ENCODE measurements around the gene NTSR1.

DNA sequence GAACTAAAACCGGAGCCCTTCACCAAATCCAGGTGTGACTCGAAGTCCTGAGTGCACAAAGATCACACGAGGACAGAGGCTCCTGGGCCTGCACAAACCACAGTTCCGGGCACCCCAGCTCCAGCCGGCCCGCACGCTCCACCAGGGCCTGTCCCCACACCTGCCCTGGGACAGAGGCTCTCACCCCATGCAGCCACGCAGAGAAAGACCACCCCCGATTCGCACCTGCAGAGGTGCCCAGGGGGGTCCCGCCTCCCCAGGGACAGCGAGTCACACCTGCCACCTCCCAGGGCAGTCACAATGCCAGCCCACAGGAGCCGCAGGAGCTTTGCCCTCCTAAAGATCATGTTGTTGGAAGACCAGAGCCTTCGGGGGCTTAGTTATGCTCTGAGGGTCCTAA lies 62.3 kb downstream of the NTSR1 start:
- TF ChIP-seq CTCF (IDR thresholded peaks at IDR 0.05; ENCODE audit: insufficient read depth, low read length) (no peak), GABPA (IDR thresholded peaks at IDR 0.05; ENCODE audit: low read depth) (no peak), POLR2AphosphoS5 (IDR thresholded peaks at IDR 0.05; ENCODE audit: low read depth) (no peak), SPI1 (IDR thresholded peaks at IDR 0.05; ENCODE audit: borderline replicate concordance, low read depth) (no peak)
- TF ChIP-seq, protein P1, sequence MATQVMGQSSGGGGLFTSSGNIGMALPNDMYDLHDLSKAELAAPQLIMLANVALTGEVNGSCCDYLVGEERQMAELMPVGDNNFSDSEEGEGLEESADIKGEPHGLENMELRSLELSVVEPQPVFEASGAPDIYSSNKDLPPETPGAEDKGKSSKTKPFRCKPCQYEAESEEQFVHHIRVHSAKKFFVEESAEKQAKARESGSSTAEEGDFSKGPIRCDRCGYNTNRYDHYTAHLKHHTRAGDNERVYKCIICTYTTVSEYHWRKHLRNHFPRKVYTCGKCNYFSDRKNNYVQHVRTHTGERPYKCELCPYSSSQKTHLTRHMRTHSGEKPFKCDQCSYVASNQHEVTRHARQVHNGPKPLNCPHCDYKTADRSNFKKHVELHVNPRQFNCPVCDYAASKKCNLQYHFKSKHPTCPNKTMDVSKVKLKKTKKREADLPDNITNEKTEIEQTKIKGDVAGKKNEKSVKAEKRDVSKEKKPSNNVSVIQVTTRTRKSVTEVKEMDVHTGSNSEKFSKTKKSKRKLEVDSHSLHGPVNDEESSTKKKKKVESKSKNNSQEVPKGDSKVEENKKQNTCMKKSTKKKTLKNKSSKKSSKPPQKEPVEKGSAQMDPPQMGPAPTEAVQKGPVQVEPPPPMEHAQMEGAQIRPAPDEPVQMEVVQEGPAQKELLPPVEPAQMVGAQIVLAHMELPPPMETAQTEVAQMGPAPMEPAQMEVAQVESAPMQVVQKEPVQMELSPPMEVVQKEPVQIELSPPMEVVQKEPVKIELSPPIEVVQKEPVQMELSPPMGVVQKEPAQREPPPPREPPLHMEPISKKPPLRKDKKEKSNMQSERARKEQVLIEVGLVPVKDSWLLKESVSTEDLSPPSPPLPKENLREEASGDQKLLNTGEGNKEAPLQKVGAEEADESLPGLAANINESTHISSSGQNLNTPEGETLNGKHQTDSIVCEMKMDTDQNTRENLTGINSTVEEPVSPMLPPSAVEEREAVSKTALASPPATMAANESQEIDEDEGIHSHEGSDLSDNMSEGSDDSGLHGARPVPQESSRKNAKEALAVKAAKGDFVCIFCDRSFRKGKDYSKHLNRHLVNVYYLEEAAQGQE (IDR thresholded peaks at IDR 0.05; ENCODE audit: insufficient replicate concordance, low read depth) = no peak
